GM10266 (cell line): Measurements from ENCODE around the gene SPATA31C1.
"Not testable (repeated sequence)": the region's sequence is repeated elsewhere in the genome, so short reads cannot be mapped to it uniquely, and the experiment has no call there.

ENCODE experiments used
- DNase-seq: peaks from one replicate; pipeline ENCODE4 v3.0.0; 2012; ENCODE audit errors: extremely low spot score
- CTCF ChIP-seq: IDR thresholded peaks from 2 replicates; pipeline ENCODE4 v1.5.1; 2012; ENCODE audit warnings: mild to moderate bottlenecking, low read depth; ENCODE audit not compliant: control insufficient read depth, insufficient read depth; ENCODE audit errors: missing control alignments

The SPATA31C1 gene

DNA sequence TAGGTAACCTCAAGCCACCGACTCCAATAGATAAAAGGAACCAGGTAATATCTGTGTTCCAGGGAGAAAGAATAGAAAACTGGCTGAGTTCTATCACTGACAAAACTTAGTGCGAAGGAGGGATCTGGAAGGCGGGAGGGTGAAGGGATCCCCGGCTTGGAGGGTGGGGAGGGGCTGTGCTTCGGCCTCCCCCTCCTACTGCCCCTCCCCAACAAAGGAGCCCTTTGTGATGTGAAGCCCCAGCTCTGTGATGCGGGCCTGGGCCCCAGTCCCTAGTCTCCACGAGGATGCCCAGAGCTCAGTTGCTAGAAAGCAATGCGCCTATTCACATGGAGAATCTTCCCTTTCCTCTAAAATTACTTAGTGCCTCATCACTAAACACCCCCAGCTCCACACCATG lies at the start of gene SPATA31C1:
Gene SPATA31C1, plus strand, starts transcription at position 301 of the 400 bp plus-strand sequence.
- DNase-seq, result not testable (repeated sequence)

DNA sequence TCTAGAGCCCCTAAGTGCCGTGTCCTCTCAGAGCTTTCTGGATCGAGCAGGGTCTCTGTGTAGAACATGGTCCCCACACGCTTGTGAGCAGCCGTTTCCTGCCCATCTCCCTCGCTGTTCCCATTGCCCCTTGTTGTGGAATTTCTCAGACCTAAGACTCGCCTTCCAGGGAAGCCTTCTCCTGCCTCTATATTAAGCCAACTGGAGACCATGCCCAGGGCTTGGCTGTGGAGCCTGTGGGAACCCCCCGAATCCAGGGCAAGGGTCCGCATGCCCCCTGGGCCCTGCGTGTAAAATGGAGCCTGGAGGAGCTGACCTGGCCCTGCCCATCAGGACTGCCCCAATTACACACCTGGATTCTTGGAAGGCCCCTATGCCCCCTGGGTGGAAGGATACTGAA lies 49.6 kb upstream of the SPATA31C1 start:
- DNase-seq, result no peak
- TF ChIP-seq CTCF, result no peak

DNA sequence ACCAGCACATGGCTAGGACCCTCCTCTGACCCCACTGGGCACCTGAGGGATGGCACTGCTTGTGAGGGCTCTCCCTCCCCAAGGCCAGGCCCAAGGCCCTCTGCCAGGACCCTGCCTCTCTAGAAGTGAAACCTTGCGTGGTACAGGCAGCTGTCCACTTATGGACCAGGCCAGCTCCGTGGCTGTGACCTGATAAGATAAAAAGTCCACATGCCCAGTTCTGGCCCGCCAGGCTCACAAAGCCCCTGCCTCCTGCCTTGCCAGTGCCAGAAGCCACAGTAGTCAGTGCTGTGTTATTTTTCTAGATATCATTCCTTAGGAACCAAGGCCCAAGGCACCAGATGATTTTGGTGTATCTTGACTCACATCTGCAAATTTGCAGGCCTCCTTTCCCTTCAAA lies 49.1 kb upstream of the SPATA31C1 start:
- TF ChIP-seq CTCF, result no peak
- DNase-seq, result no peak

GRCh38 chr9:87869082-87869481 lies 48.7 kb upstream of the SPATA31C1 start:
- no peak for DNase-seq

GRCh38 chr9:87871425-87872078 lies 46.2 kb upstream of the SPATA31C1 start:
- no peak for TF ChIP-seq CTCF
- DNase-seq, result no peak

More at GRCh38 chr9:87869082-87869481, 48.7 kb upstream of the SPATA31C1 start:
- TF ChIP-seq CTCF, result no peak

- TF ChIP-seq CTCF, result no peak
- no peak for DNase-seq
Measured at GRCh38 chr9:87872079-87872624, 45.6 kb upstream of the SPATA31C1 start.

- no peak for DNase-seq
- no peak for TF ChIP-seq CTCF
Measured at GRCh38 chr9:87873607-87874303, 44.0 kb upstream of the SPATA31C1 start.
